ENCODE data around the gene PLEKHG2. TPM values are rescaled to one million over a fixed set of nuclear protein-coding genes. Genes with fewer than 3 reads are reported as not detected.
A peak's percentile ranks its signal among the peaks of the same experiment; 100 is the strongest.
"Not testable (repeated sequence)": the region's sequence is repeated elsewhere in the genome, so short reads cannot be mapped to it uniquely, and the experiment has no call there.

PLEKHG2 gene
- total RNA-seq, 4 donors from 2014 or later = 6.4 to 29.9 (median 7.7) TPM

DNA sequence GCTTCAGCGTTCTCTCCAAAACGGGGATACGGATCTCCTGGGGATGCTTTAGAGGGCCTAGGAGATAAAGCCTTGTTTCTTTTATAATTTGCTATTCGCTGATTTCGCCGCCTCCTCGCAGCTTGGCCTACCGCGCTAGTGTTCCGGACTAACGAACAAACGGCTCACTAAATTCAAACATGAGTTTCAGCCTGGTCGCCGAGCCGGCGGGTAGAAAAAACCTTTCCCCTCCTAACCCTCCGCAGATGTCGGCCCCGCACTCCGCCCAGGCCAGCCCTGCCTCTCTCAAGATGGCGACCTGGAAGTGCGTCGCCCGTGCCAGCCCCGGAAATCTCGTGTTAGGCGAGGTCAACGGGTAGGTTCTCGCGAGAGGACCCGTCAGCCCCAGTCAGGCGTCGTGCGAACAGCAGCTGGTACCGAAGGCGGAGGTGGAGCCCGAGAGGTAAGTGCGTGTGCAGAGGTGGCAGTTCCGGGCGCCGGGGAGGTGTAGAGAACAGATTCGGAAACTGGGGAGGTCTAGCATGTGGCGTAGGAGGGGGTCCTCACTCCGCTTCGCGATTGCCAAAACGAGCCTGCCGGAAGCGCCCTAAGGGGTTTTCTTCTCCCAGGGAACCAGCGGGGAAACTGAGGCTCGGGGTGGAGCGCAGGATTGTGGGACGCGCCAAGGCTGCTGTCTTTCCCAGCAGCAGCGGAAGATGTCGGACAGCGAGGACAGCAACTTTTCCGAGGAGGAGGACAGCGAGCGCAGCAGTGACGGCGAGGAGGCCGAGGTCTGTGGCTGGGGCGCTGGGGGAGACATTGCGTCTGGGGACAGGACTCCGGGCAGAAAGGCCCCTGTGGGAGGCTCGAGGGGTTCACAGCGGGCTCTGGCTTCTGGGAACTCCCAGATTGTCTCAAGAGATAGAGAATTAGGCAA is 33.0 kb downstream of the PLEKHG2 start, which contains the start of gene SUPT5H:
TSS of gene SUPT5H (plus strand) at position 387 of the 916 bp plus-strand sequence. CDS start at position 696, 309 bp downstream.
- Histone ChIP-seq H3K36me3 (peaks cover 4% of the 10 kb centered on the region), H3K27me3 (no peaks in the 10 kb centered on the region), H3K9me3 (no peaks in the 10 kb centered on the region), H3K4me3 (peak within 1 kb of the TSS; percentile 86), H3K27ac (peak within 1 kb of the TSS; percentile 95), H3K4me1 (peaks cover 42% of the 10 kb centered on the region)
- under 1% methylated on average over 39 of the region's 68 CpGs for WGBS
- TF ChIP-seq POLR2AphosphoS5 (IDR thresholded peaks at IDR 0.05) (peak; percentile 79 to 97 (median 80)), POLR2A (IDR thresholded peaks at IDR 0.05) (peak in 1 of 2 donors; percentile 95), EP300 (IDR thresholded peaks at IDR 0.05) (no peak)
- peak; percentile 98 to 100 for DNase-seq (ENCODE audit: low spot score in 2 of 2)

DNA sequence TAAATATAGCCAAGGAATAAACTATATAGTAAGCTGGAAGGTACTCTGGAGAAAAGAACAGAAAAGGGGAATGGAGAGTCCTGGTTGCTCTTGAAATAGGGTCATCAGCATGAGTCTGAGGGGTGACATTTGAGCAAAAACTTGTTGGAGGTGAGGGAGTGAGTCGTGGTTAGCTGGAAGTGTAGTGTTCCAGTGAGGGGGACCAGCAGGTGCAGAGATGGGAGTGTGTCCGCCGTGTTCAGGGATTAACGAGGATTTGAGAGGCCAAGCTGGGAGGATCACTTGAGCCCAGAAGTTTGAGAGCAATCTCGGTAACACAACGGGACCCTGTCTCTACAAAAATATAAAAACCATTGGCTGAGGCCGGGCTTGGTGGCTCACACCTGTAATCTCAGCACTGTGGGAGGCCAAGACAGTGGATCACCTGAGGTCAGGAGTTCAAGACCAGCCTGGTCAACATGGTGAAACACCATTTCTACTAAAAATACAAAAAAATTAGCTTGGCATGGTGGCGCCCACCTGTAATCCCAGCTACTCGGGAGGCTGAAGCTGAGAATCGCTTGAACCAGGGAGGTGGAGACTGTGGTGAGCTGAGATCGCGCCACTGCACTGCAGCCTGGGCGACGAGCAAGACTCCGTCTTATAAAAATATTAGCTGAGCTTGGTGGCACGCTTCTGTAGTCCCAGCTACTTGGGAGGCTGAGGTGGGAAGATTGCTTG is 34.1 kb downstream of the PLEKHG2 start:
- TF ChIP-seq POLR2AphosphoS5 (IDR thresholded peaks at IDR 0.05) = no peak
- no peak for TF ChIP-seq EP300 (IDR thresholded peaks at IDR 0.05)
- TF ChIP-seq POLR2A (IDR thresholded peaks at IDR 0.05) = no peak
- TF ChIP-seq, protein P1, sequence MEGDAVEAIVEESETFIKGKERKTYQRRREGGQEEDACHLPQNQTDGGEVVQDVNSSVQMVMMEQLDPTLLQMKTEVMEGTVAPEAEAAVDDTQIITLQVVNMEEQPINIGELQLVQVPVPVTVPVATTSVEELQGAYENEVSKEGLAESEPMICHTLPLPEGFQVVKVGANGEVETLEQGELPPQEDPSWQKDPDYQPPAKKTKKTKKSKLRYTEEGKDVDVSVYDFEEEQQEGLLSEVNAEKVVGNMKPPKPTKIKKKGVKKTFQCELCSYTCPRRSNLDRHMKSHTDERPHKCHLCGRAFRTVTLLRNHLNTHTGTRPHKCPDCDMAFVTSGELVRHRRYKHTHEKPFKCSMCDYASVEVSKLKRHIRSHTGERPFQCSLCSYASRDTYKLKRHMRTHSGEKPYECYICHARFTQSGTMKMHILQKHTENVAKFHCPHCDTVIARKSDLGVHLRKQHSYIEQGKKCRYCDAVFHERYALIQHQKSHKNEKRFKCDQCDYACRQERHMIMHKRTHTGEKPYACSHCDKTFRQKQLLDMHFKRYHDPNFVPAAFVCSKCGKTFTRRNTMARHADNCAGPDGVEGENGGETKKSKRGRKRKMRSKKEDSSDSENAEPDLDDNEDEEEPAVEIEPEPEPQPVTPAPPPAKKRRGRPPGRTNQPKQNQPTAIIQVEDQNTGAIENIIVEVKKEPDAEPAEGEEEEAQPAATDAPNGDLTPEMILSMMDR (IDR thresholded peaks at IDR 0.05) = no peak
- H3K27ac ChIP-seq = no peak overlapping the region
- H3K4me1 ChIP-seq = peaks cover 42% of the 10 kb centered on the region
- H3K4me3 ChIP-seq = peak overlapping the region; percentile 86
- DNase-seq (ENCODE audit: low spot score in 2 of 2) = no peak
- WGBS = 86% methylated on average over 16 of the region's 16 CpGs
- H3K9me3 ChIP-seq = no peaks in the 10 kb centered on the region
- no peaks in the 10 kb centered on the region for H3K27me3 ChIP-seq
- peaks cover 4% of the 10 kb centered on the region for H3K36me3 ChIP-seq

DNA sequence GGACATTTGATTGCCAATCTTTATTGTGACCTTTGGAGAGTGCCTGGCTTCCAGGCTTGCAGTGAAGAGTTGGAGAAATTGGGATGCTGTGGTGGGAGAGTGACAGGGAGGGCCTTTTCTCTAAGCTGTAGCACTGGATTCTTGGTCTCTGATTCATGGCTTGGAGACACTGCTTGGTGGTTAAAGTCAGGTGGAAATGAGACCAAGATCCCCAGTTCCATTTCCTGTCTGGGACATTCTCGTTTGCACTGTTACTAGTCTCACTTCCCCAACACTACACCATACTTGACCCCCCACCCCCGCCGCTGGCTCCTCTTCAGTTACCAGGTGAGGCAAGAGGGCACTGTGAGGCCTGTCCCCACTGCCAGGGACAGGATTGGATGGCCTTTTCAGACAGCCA is 35.8 kb downstream of the PLEKHG2 start:
- Histone ChIP-seq H3K36me3 (peaks cover 10% of the 10 kb centered on the region), H3K4me1 (peaks cover 42% of the 10 kb centered on the region), H3K9me3 (no peaks in the 10 kb centered on the region), H3K4me3 (no peak overlapping the region), H3K27ac (no peak overlapping the region), H3K27me3 (no peaks in the 10 kb centered on the region)
- 69% methylated on average over 3 of the region's 3 CpGs for WGBS
- no peak for DNase-seq (ENCODE audit: low spot score in 2 of 2)
- TF ChIP-seq POLR2AphosphoS5 (IDR thresholded peaks at IDR 0.05) = no peak
- TF ChIP-seq, protein P1 (IDR thresholded peaks at IDR 0.05) = no peak
- TF ChIP-seq POLR2A (IDR thresholded peaks at IDR 0.05) = no peak
- TF ChIP-seq EP300 (IDR thresholded peaks at IDR 0.05) = no peak

DNA sequence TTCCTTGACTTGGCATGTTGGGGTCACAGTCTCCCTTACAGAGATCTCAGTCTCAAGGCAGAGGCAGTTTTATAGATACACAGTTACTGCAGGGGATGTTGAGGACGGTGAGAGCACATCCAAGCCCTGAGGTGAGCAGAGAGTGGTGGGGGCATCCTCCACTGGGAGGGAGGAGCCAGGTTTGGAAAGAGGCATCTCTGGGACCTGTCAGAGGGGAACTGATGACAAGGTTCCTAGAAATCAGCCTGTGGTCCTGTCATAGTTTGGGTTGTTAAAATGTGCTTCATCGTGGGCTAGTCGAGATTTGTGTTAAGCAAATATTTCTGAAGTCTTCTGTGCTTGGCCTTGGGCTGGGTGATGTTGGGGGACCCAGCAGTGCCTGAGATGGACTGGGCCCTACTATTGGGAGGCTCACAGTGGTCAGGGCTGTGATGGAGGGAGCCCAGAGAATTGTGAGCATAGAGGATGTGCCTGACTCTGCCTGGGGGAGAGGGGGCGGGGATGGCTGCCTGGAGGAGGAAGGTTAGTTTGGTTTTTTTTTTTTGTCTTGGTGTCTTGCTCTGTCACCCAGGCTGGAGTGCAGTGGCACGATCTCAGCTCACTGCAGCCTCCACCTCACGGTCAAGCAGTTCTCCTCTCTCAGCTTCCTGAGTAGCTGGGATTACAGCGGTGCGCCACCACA is 36.8 kb downstream of the PLEKHG2 start:
- Histone ChIP-seq H3K9me3 (no peaks in the 10 kb centered on the region), H3K27me3 (no peaks in the 10 kb centered on the region), H3K4me1 (peaks cover 40% of the 10 kb centered on the region), H3K36me3 (peaks cover 20% of the 10 kb centered on the region), H3K4me3 (no peak overlapping the region), H3K27ac (no peak overlapping the region)
- 67% methylated on average over 8 of the region's 8 CpGs for WGBS
- DNase-seq (ENCODE audit: low spot score in 2 of 2) = no peak
- TF ChIP-seq POLR2A (IDR thresholded peaks at IDR 0.05) = no peak
- TF ChIP-seq POLR2AphosphoS5 (IDR thresholded peaks at IDR 0.05) = no peak
- no peak for TF ChIP-seq EP300 (IDR thresholded peaks at IDR 0.05)
- TF ChIP-seq, protein P1 (IDR thresholded peaks at IDR 0.05) = no peak

DNA sequence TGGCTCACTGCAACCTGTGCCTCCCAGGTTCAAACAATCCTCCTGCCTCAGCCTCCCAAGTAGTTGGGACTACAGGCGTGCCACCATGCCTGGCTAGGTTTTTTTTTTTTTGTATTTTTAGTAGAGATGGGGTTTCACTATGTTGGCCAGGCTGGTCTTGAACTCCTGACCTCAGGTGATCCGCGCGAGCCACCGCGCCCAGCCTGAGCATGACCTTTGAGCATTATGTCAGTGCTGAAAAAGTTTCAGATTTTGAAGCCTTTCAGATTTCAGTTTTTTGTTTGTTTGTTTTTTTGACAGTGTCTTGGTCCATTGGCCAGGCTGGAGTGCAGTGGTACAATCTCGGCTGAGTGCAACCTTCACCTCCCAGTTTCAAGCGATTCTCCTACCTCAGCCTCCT is 38.8 kb downstream of the PLEKHG2 start:
- not testable (repeated sequence) for H3K4me3 ChIP-seq; H3K9me3 ChIP-seq; H3K27ac ChIP-seq; H3K27me3 ChIP-seq; DNase-seq (ENCODE audit: low spot score in 2 of 2)
- Histone ChIP-seq H3K4me1 (peaks cover 30% of the 10 kb centered on the region), H3K36me3 (peaks cover 33% of the 10 kb centered on the region)
- 96% methylated on average over 8 of the region's 8 CpGs for WGBS
